ENCODE results near the gene PIP5K1C.

The PIP5K1C gene

DNA sequence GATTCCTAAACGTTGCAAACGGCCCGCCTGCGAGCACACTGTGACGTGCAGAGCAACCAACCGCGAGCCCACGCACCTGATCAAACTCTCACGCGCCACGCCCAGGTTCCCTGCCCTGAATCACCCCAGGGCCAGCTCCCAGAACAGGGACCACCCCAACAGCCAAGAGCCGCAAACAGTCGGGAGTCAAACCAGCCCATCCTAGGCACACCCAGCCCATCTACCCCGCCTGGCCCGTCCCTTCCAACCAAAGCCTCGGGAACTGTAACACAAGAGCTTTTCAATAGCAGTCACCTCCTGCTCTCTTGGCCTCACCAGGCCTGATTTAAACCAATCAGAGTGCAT is 8.9 kb downstream of the PIP5K1C start:
- no peak for TF ChIP-seq CTCF (IDR thresholded peaks at IDR 0.05; ENCODE audit: insufficient read depth, low read length, poor library complexity, severe bottlenecking)
- Histone ChIP-seq H3K36me3 (ENCODE audit: control insufficient read depth, insufficient read depth, low read length) (peaks cover 2% of the 10 kb centered on the region; the same call in 1 of the 2 replicates), H3K4me3 (replicated peaks; ENCODE audit: low read depth, low read length) (no peak overlapping the region), H3K27me3 (replicated peaks; ENCODE audit: control insufficient read depth, insufficient read depth, low read length) (no peaks in the 10 kb centered on the region)
- DNase-seq (ENCODE audit: extremely low read depth, insufficient read length): no peak

DNA sequence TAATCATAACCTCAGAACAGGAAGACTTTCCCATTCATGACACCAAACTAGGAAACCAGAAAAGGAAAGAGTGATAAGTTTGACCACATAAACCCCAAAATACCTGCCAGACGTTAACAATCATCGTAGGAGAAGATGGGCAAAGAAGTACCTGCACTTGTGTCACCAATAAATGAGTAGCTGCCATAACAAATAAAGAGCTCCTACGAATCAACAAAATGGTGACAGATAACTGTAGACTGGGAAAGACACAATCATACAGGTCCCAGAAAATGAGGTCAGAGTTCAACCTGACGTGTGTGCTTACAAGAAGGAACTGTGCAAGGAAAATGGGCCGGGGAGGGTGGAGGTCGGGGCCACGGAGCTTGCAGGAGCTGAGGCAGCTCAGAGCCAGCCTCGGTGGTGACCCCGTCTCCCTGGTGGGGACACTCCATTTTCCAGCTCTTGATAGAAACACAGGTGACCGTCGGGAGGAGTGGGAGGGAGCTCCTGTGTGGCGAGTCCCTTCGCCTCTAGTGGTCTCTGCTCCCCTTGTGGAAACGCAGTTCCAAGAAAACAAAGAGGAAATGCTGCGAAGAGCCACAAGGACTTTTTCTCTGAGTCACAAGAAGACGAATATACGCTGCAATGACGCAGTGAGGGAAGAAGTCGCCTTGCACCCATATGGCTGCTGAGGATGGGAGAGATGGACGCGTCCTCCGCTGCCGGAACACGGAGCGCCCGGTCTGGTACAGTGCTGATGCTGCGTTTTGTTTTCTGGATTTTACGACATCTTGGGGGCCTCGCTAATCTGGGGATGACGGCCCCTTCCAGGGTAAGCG is 9.5 kb downstream of the PIP5K1C start:
- peaks cover 2% of the 10 kb centered on the region; the same call in 1 of the 2 replicates for H3K36me3 ChIP-seq (ENCODE audit: control insufficient read depth, insufficient read depth, low read length)
- no peak for DNase-seq (ENCODE audit: extremely low read depth, insufficient read length)
- TF ChIP-seq CTCF (IDR thresholded peaks at IDR 0.05; ENCODE audit: insufficient read depth, low read length, poor library complexity, severe bottlenecking): no peak

DNA sequence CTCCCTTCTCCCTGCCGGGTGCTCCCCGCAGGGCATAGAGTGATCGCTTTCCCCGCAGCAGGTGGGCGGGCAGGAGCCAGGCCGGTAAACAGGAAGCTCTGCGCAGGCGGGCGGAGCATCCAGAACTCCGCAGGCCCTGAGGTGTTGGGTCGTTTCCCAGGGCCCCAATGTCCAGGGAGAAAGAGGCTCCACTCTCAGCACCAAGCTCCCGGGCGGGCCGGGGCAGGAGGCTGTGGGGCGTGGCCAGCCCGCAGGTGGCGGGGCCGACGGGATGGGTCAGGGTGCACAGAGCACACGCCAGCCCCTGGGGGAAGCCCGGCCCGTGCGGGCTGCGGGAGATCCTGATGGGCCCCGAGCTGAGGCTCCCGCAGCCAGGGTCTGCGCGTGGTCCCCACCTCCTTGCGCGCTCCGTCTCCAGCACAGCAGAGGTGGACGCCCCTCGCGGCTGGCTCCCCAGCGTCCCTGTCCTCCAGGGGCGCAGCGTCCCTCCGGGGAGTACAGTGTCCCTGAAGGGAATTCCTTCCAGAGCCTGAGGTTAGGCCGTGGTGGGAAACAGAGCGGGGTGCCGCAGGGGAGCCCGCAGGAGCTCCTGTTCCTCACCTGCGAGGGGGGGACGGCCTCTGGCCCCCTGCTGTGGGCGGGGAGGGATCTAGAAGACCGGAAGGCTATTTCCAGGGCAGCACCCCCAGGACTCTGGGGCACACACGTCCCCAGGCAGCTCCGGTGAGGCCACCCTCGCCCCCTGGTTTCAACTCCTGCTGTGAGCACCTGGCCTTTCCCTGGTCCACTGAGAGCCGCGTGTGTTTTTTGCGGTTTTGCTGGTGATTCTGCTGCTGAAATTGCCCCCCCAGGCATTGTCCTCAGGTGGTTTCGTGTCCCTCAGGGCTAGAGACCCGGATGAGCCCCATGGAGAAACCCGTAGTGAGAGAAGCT is 12.2 kb downstream of the PIP5K1C start:
- H3K36me3 ChIP-seq (ENCODE audit: control insufficient read depth, insufficient read depth, low read length): peaks cover 1% of the 10 kb centered on the region; the same call in 1 of the 2 replicates
- peak overlapping the region; percentile 62 for H3K4me3 ChIP-seq (replicated peaks; ENCODE audit: low read depth, low read length)
- H3K27me3 ChIP-seq (replicated peaks; ENCODE audit: control insufficient read depth, insufficient read depth, low read length): no peaks in the 10 kb centered on the region
- TF ChIP-seq CTCF (IDR thresholded peaks at IDR 0.05; ENCODE audit: insufficient read depth, low read length, poor library complexity, severe bottlenecking): no peak
- peak; percentile 70 for DNase-seq (ENCODE audit: extremely low read depth, insufficient read length)

More for the DNA sequence above, 9.5 kb downstream of the PIP5K1C start:
- Histone ChIP-seq H3K27me3 (replicated peaks; ENCODE audit: control insufficient read depth, insufficient read depth, low read length) (no peaks in the 10 kb centered on the region), H3K4me3 (replicated peaks; ENCODE audit: low read depth, low read length) (no peak overlapping the region)

- peaks cover 1% of the 10 kb centered on the region; the same call in 1 of the 2 replicates for H3K36me3 ChIP-seq (ENCODE audit: control insufficient read depth, insufficient read depth, low read length)
Measured at GRCh38 chr19:3687393-3687773, 12.9 kb downstream of the PIP5K1C start.

More at GRCh38 chr19:3687393-3687773, 12.9 kb downstream of the PIP5K1C start:
- no peaks in the 10 kb centered on the region for H3K27me3 ChIP-seq (replicated peaks; ENCODE audit: control insufficient read depth, insufficient read depth, low read length)
- DNase-seq (ENCODE audit: extremely low read depth, insufficient read length): no peak
- TF ChIP-seq CTCF (IDR thresholded peaks at IDR 0.05; ENCODE audit: insufficient read depth, low read length, poor library complexity, severe bottlenecking): no peak
- H3K4me3 ChIP-seq (replicated peaks; ENCODE audit: low read depth, low read length): peak overlapping the region; percentile 62

Data from GM06990 (cell line).